GM23338 (cell line): Measurements from ENCODE around the gene STK4. TPM values are rescaled to one million over a fixed set of nuclear protein-coding genes. Genes with fewer than 3 reads are reported as not detected.
A peak's percentile ranks its signal among the peaks of the same experiment; 100 is the strongest.

Experiments
- ATAC-seq: fragments of 200-7000 bp; cut with Tn5 transposase; 3 replicates; pipeline ENCODE4 v1.9.1; 2020
- DNase-seq: peaks from one replicate; pipeline ENCODE4 v3.0.0-alpha.2; 2015; ENCODE audit warnings: low spot score
- H2AFZ ChIP-seq: fragments of 200-600 bp; sonication (generic); 2 replicates; pipeline ENCODE4 v1.8.0; 2016; ENCODE audit warnings: antibody characterized with exemption, mild to moderate bottlenecking, moderate library complexity
- H3F3A ChIP-seq: fragments of 200-600 bp; sonication (generic); replicated peaks from 2 replicates; pipeline ENCODE4 v1.8.0; 2017; ENCODE audit warnings: antibody characterized with exemption, mixed run types, low read depth
- H3K27ac ChIP-seq: fragments of 200-600 bp; sonication (generic); 2 replicates; pipeline ENCODE4 v1.6.1; 2016; ENCODE audit warnings: low read depth
- H3K27me3 ChIP-seq: fragments of 200-600 bp; sonication (generic); 2 replicates; pipeline ENCODE4 v1.8.0; 2016; ENCODE audit warnings: mild to moderate bottlenecking, mixed run types, moderate library complexity; ENCODE audit not compliant: insufficient read depth
- H3K36me3 ChIP-seq: fragments of 200-600 bp; sonication (generic); 2 replicates; pipeline ENCODE4 v1.8.0; 2016; ENCODE audit warnings: mild to moderate bottlenecking; ENCODE audit not compliant: insufficient read depth
- H3K4me1 ChIP-seq: fragments of 200-600 bp; sonication (generic); 2 replicates; pipeline ENCODE4 v1.8.0; 2016; ENCODE audit warnings: mild to moderate bottlenecking, moderate library complexity; ENCODE audit not compliant: insufficient read depth
- H3K4me2 ChIP-seq: fragments of 200-600 bp; sonication (generic); 2 replicates; pipeline ENCODE4 v1.7.1; 2017; ENCODE audit warnings: mixed run types
- H3K4me3 ChIP-seq: fragments of 200-600 bp; sonication (generic); 2 replicates; pipeline ENCODE4 v1.6.1; 2016; ENCODE audit warnings: mixed run types
- H3K79me2 ChIP-seq: fragments of 200-600 bp; sonication (generic); replicated peaks from 2 replicates; pipeline ENCODE4 v1.8.0; 2017; ENCODE audit warnings: mild to moderate bottlenecking; ENCODE audit not compliant: insufficient read depth
- H3K9me2 ChIP-seq: fragments of 200-600 bp; sonication (generic); 2 replicates; pipeline ENCODE4 v1.8.0; 2017; ENCODE audit not compliant: insufficient read depth
- H4K20me1 ChIP-seq: fragments of 200-600 bp; sonication (generic); replicated peaks from 2 replicates; pipeline ENCODE4 v1.8.0; 2017; ENCODE audit warnings: mild to moderate bottlenecking; ENCODE audit not compliant: insufficient read depth
- H3K27ac Mint-ChIP-seq: 2 replicates; pipeline ENCODE4 v1.8.0; 2020; ENCODE audit warnings: inconsistent platforms, mild to moderate bottlenecking, moderate library complexity, mixed read lengths
- H3K27me3 Mint-ChIP-seq: 3 replicates; pipeline ENCODE4 v1.8.0; 2022; ENCODE audit warnings: low read depth, mild to moderate bottlenecking, moderate library complexity, mixed read lengths, inconsistent platforms; ENCODE audit not compliant: insufficient read depth, poor library complexity
- H3K36me3 Mint-ChIP-seq: 3 replicates; pipeline ENCODE4 v1.8.0; 2021; ENCODE audit warnings: low read depth, mild to moderate bottlenecking, inconsistent platforms, moderate library complexity, mixed read lengths
- H3K4me1 Mint-ChIP-seq: 3 replicates; pipeline ENCODE4 v1.8.0; 2020; ENCODE audit warnings: mild to moderate bottlenecking, inconsistent platforms, mixed read lengths
- H3K4me3 Mint-ChIP-seq: 3 replicates; pipeline ENCODE4 v1.8.0; 2021; ENCODE audit warnings: moderate library complexity, mild to moderate bottlenecking, inconsistent platforms, mixed read lengths
- H3K9me3 Mint-ChIP-seq: 3 replicates; pipeline ENCODE4 v1.8.0; 2020; ENCODE audit warnings: moderate library complexity, mild to moderate bottlenecking, inconsistent platforms, mixed read lengths
- CREB1 ChIP-seq: fragments of 250-450 bp; sonication (Bioruptor Pico); IDR thresholded peaks from 2 replicates; pipeline ENCODE4 v1.5.0; 2020; ENCODE audit warnings: low read depth, mild to moderate bottlenecking, moderate library complexity
- CTCF ChIP-seq, 2 experiments: fragments of 200-600 bp in 1 of 2; sonication (generic) in 1 of 2; conservative IDR thresholded peaks; 2 replicates each; pipeline versions ENCODE4 v1.5.1 to v1.6.1; 2016 to 2017; ENCODE audit warnings: antibody characterized with exemption in 2 of 2, low read depth in 2 of 2, mild to moderate bottlenecking in 2 of 2, moderate library complexity in 1 of 2
- ETS1 ChIP-seq: IDR thresholded peaks from 2 replicates; pipeline ENCODE4 v1.6.1; 2016; ENCODE audit warnings: antibody characterized with exemption
- EZH2 ChIP-seq: fragments of 200-600 bp; sonication (generic); IDR thresholded peaks from one replicate; pipeline ENCODE4 v1.8.0; 2017; ENCODE audit warnings: antibody characterized with exemption, mild to moderate bottlenecking, low read depth; ENCODE audit not compliant: unreplicated experiment
- EZH2phosphoT487 ChIP-seq: fragments of 200-600 bp; sonication (generic); IDR thresholded peaks from one replicate; pipeline ENCODE4 v1.8.1; 2018; ENCODE audit warnings: antibody characterized with exemption; ENCODE audit not compliant: unreplicated experiment
- JUNB ChIP-seq: IDR thresholded peaks from one replicate; pipeline ENCODE4 v1.6.1; 2016; ENCODE audit warnings: antibody characterized with exemption; ENCODE audit not compliant: unreplicated experiment
- POLR2AphosphoS5 ChIP-seq: IDR thresholded peaks from 2 replicates; pipeline ENCODE4 v1.6.1; 2016; ENCODE audit warnings: antibody characterized with exemption, low read depth
- REST ChIP-seq: IDR thresholded peaks from one replicate; pipeline ENCODE4 v1.6.1; 2018; ENCODE audit warnings: antibody characterized with exemption; ENCODE audit not compliant: unreplicated experiment
- STAT1 ChIP-seq: IDR thresholded peaks from one replicate; pipeline ENCODE4 v1.6.1; 2016; ENCODE audit warnings: antibody characterized with exemption; ENCODE audit not compliant: unreplicated experiment
- ZNF114 ChIP-seq: fragments of 250-450 bp; sonication (Bioruptor Pico); IDR thresholded peaks from 2 replicates; pipeline ENCODE4 v1.5.0; 2020; ENCODE audit warnings: mild to moderate bottlenecking, moderate library complexity
- ZNF331 ChIP-seq: fragments of 250-450 bp; sonication (Bioruptor Pico); IDR thresholded peaks from 2 replicates; pipeline ENCODE4 v1.5.0; 2020; ENCODE audit warnings: low read depth, mild to moderate bottlenecking, moderate library complexity
- polyA plus RNA-seq: library from polyadenylated mRNA; unstranded; fragments of >200 nt; fragmentation: Nextera tagmentation; extraction: Ambion mirVana; gene quantifications from 2 replicates; pipeline ENCODE4 v1.2.1, GENCODE V29; 2016
- total RNA-seq: library from RNA; depleted of rRNA; stranded (reverse); fragments of >200 nt; shearing (Covaris generic); gene quantifications from 2 replicates; pipeline ENCODE4 v1.2.3, GENCODE V29; 2014

STK4 gene
- total and polyA plus RNA-seq, 2 experiments from 2014 or later, result 37.7 to 58.7 TPM

GRCh38 chr20:44993343-44993742, 27.0 kb downstream of the STK4 start:
- Mint-ChIP-seq H3K27ac (peak overlapping the region; percentile 79), H3K9me3 (no peaks in the 10 kb centered on the region), H3K4me3 (no peak overlapping the region), H3K27me3 (no peaks in the 10 kb centered on the region), H3K4me1 (peaks cover 9% of the 10 kb centered on the region), H3K36me3 (peaks cover 30% of the 10 kb centered on the region)
- H3K27ac ChIP-seq, result 0 out of 2 replicates have a peak overlapping the region, but pooled peaks have one; percentile 3
- DNase-seq (no peak), ATAC-seq (no peak)
- H3F3A ChIP-seq, result no peaks in the 10 kb centered on the region
- no peak overlapping the region for H3K4me2 ChIP-seq
- H3K9me2 ChIP-seq, result no peaks in the 10 kb centered on the region
- H3K27me3 ChIP-seq, result no peaks in the 10 kb centered on the region
- 0 out of 2 replicates have a peak, but pooled peaks cover 7% of the 10 kb centered on the region for H3K4me1 ChIP-seq
- 0 out of 2 replicates have a peak, but pooled peaks cover 3% of the 10 kb centered on the region for H4K20me1 ChIP-seq
- H2AFZ ChIP-seq, result no peak overlapping the region
- peaks cover 21% of the 10 kb centered on the region; the same call in 1 of the 2 replicates for H3K79me2 ChIP-seq
- 0 out of 2 replicates have a peak, but pooled peaks cover 4% of the 10 kb centered on the region for H3K36me3 ChIP-seq
- no peak for TF ChIP-seq EZH2
- TF ChIP-seq CTCF (conservative IDR thresholded peaks at IDR 0.05; ENCODE audit: low read depth in 2 of 2), result no peak
- no peak for TF ChIP-seq CREB1 (CRISPR knock-in tag)
- TF ChIP-seq JUNB, result no peak
- H3K4me3 ChIP-seq, result no peak overlapping the region

GRCh38 chr20:44997171-44997570, 30.9 kb downstream of the STK4 start:
- Mint-ChIP-seq H3K27me3 (no peaks in the 10 kb centered on the region), H3K4me1 (peaks cover 6% of the 10 kb centered on the region), H3K9me3 (no peaks in the 10 kb centered on the region), H3K36me3 (peaks cover 41% of the 10 kb centered on the region), H3K4me3 (no peak overlapping the region), H3K27ac (no peak overlapping the region)
- Histone ChIP-seq H3K79me2 (0 out of 2 replicates have a peak, but pooled peaks cover 8% of the 10 kb centered on the region), H4K20me1 (0 out of 2 replicates have a peak, but pooled peaks cover 6% of the 10 kb centered on the region), H3K4me3 (no peak overlapping the region), H3K4me2 (no peak overlapping the region), H3K36me3 (peaks cover 16% of the 10 kb centered on the region; the same call in 1 of the 2 replicates), H3K9me2 (no peaks in the 10 kb centered on the region), H3F3A (no peaks in the 10 kb centered on the region), H3K27ac (no peak overlapping the region), H3K4me1 (0 out of 2 replicates have a peak, but pooled peaks cover 7% of the 10 kb centered on the region), H2AFZ (no peak overlapping the region), H3K27me3 (no peaks in the 10 kb centered on the region)
- ATAC-seq (no peak), DNase-seq (no peak)
- TF ChIP-seq ZNF331 (CRISPR knock-in tag) (no peak), STAT1 (no peak), POLR2AphosphoS5 (no peak), REST (no peak), ZNF114 (no peak), ETS1 (no peak), EZH2phosphoT487 (no peak)
